ENCODE data around the gene CCDC85A. TPM values are rescaled to one million over a fixed set of nuclear protein-coding genes. Genes with fewer than 3 reads are reported as not detected.

CCDC85A gene
- total and polyA plus RNA-seq, 2 of the 8 experiments (the other 6 are each of a cell fraction or from before 2014, with no cell fraction given), result 0.20 TPM; not detected in 1

DNA sequence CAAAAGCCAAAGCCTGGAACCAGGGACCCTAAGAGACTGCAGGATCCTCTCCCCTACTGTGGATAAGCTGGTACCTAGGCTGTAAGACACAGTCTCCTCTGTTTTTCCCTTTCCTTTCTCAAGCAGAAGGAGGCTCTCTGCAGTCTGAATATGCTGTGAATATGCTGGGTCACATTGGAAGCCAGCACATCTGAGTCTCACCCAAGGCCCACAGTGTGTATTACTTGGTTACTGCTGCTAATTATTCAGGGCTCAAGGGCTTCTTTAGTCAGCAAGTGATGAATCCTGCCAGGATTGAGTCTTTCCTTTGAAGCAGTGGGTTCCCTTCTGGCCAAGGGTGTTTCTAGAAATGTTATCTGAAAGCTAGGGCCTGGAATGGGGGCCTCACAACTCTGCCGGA lies 60.7 kb downstream of the CCDC85A start:
- CTCF ChIA-PET (ENCODE audit: partially characterized antibody), result no interaction called here
- no peak for TF ChIP-seq HDAC6 (IDR thresholded peaks at IDR 0.05; ENCODE audit: low read depth, low read length)
- no peak for TF ChIP-seq SP4 (IDR thresholded peaks at IDR 0.05; ENCODE audit: low read length)
- TF ChIP-seq EZH2 (IDR thresholded peaks at IDR 0.05; ENCODE audit: low read depth, low read length, severe bottlenecking), result no peak
- TF ChIP-seq, protein P1, sequence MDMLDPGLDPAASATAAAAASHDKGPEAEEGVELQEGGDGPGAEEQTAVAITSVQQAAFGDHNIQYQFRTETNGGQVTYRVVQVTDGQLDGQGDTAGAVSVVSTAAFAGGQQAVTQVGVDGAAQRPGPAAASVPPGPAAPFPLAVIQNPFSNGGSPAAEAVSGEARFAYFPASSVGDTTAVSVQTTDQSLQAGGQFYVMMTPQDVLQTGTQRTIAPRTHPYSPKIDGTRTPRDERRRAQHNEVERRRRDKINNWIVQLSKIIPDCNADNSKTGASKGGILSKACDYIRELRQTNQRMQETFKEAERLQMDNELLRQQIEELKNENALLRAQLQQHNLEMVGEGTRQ (IDR thresholded peaks at IDR 0.05; ENCODE audit: low read length), result no peak
- no peak for TF ChIP-seq POLR2A (IDR thresholded peaks at IDR 0.05; ENCODE audit: control extremely low read depth in 1 of 2, low read depth in 2 of 2, low read length in 2 of 2)
- no peak for TF ChIP-seq CHD2 (IDR thresholded peaks at IDR 0.05; ENCODE audit: low read length)
- TF ChIP-seq, protein P2, sequence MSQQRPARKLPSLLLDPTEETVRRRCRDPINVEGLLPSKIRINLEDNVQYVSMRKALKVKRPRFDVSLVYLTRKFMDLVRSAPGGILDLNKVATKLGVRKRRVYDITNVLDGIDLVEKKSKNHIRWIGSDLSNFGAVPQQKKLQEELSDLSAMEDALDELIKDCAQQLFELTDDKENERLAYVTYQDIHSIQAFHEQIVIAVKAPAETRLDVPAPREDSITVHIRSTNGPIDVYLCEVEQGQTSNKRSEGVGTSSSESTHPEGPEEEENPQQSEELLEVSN (IDR thresholded peaks at IDR 0.05), result no peak
- TF ChIP-seq NANOG (IDR thresholded peaks at IDR 0.05; ENCODE audit: insufficient read depth, low read depth, low read length, poor library complexity, severe bottlenecking), result no peak
- TF ChIP-seq, protein P3, sequence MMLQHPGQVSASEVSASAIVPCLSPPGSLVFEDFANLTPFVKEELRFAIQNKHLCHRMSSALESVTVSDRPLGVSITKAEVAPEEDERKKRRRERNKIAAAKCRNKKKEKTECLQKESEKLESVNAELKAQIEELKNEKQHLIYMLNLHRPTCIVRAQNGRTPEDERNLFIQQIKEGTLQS (IDR thresholded peaks at IDR 0.05; ENCODE audit: insufficient read depth, low read depth, low read length), result no peak
- no peaks in the 10 kb centered on the region for H3K79me1 ChIP-seq (ENCODE audit: low read depth, low read length)

More for the DNA sequence above, 60.7 kb downstream of the CCDC85A start:
- H2BK15ac ChIP-seq (ENCODE audit: low read length), result no peak overlapping the region
- H2BK12ac ChIP-seq (ENCODE audit: low read depth, low read length), result no peak overlapping the region
- no peak overlapping the region for H2AK5ac ChIP-seq (ENCODE audit: low read depth, low read length)
- H3K9ac ChIP-seq (replicated peaks in 1 of 4; ENCODE audit: extremely low read depth in 1 of 4, low read depth in 3 of 4, low read length in 3 of 4), result no peak overlapping the region
- no peaks in the 10 kb centered on the region for H4K20me1 ChIP-seq (replicated peaks in 1 of 2; ENCODE audit: control insufficient read depth in 1 of 2, insufficient read depth in 2 of 2, low read length in 2 of 2)
- no peak overlapping the region for H3K56ac ChIP-seq (replicated peaks; ENCODE audit: insufficient read length, low read depth, low read length)
- DNase-seq (ENCODE audit: low read depth in 1 of 2, low spot score in 2 of 2) (no peak), FAIRE-seq (no peak)
- H4K8ac ChIP-seq (ENCODE audit: extremely low read depth, insufficient read depth, low read length), result no peak overlapping the region
- no peak overlapping the region for H3K4ac ChIP-seq (replicated peaks; ENCODE audit: insufficient read length, low read depth, low read length)
- H3K23ac ChIP-seq (ENCODE audit: insufficient read length), result no peak overlapping the region
- no peak overlapping the region for H3K4me2 ChIP-seq (ENCODE audit: insufficient read depth in 1 of 2, low read depth in 2 of 2, low read length in 2 of 2)
- no peak overlapping the region for H2BK5ac ChIP-seq (ENCODE audit: low read depth, low read length)
- H3K4me1 ChIP-seq (replicated peaks in 1 of 4; ENCODE audit: control insufficient read depth in 3 of 4, insufficient read depth in 4 of 4, low read length in 3 of 4), result no peaks in the 10 kb centered on the region
- no peak overlapping the region for H3K27ac ChIP-seq (ENCODE audit: low read depth, low read length)
- POLR2A ChIA-PET (ENCODE audit: partially characterized antibody), result no interaction called here
- no peak overlapping the region for H2AFZ ChIP-seq (ENCODE audit: low read length)
- H3K18ac ChIP-seq (ENCODE audit: extremely low read depth, low read length), result no peak overlapping the region
- 0 out of 8 replicates have a peak, but pooled peaks cover 0 to 2% (median 0%) of the 10 kb centered on the region in 4 experiments for H3K36me3 ChIP-seq (ENCODE audit: control insufficient read depth in 2 of 4, insufficient read depth in 4 of 4, low read length in 3 of 4)
- no peak overlapping the region for H2BK120ac ChIP-seq (replicated peaks; ENCODE audit: low read depth, low read length)
- H3K14ac ChIP-seq (ENCODE audit: insufficient read length), result no peak overlapping the region
- 0 out of 4 replicates have a peak, but pooled peaks cover 0 to 2% of the 10 kb centered on the region in 2 experiments for H3K9me3 ChIP-seq (ENCODE audit: insufficient read depth in 2 of 2, low read depth in 1 of 2, low read length in 1 of 2)
- H3K27me3 ChIP-seq (replicated peaks in 1 of 4; ENCODE audit: control insufficient read depth in 3 of 4, extremely low read depth in 1 of 4, insufficient read depth in 3 of 4, low read length in 3 of 4), result no peaks in the 10 kb centered on the region
- no peak overlapping the region for H4K5ac ChIP-seq (ENCODE audit: insufficient read length, low read depth, low read length)
- no peak overlapping the region for H3K4me3 ChIP-seq (ENCODE audit: extremely low read depth in 1 of 4, insufficient read depth in 2 of 4, low read depth in 3 of 4, low read length in 4 of 4)
- 100% methylated on average over 1 of the region's 1 CpG; no CpG with 5 or more reads in 1 of the 2 experiments for WGBS, 2 experiments (ENCODE audit: extremely low coverage in 1 of 2, insufficient coverage in 1 of 2, insufficient read length in 1 of 2, insufficient replicate concordance in 2 of 2, low coverage in 1 of 2, low lambda C conversion rate in 2 of 2, missing lambda C conversion rate in 1 of 2)
- no peaks in the 10 kb centered on the region for H3K79me2 ChIP-seq (ENCODE audit: control insufficient read depth in 1 of 2, insufficient read depth in 2 of 2, low read length in 2 of 2)
- no peak overlapping the region for H2BK20ac ChIP-seq (ENCODE audit: low read length)
- no peaks in the 10 kb centered on the region for H3K23me2 ChIP-seq (ENCODE audit: low read depth, low read length)
- no peak overlapping the region for H4K91ac ChIP-seq (replicated peaks; ENCODE audit: insufficient read length, low read length)

Measured in H1 (cell line).